ENCODE data around the gene HKDC1. TPM values are rescaled to one million over a fixed set of nuclear protein-coding genes. Genes with fewer than 3 reads are reported as not detected.

Gene HKDC1
- total and polyA plus RNA-seq, 4 experiments from 2014 or later = 3.5 to 8.1 (median 4.5) TPM

- H3K36me3 ChIP-seq (ENCODE audit: insufficient read depth, low read length) = no peaks in the 10 kb centered on the region
- no peaks in the 10 kb centered on the region for H3K27me3 ChIP-seq (ENCODE audit: insufficient read depth, low read length)
- Mint-ChIP-seq H3K4me1 (peaks cover 18 to 46% (median 33%) of the 10 kb centered on the region in 4 donors), H3K36me3 (no peaks in the 10 kb centered on the region), H3K9me3 (no peaks in the 10 kb centered on the region), H3K27me3 (no peaks in the 10 kb centered on the region), H3K27ac (peak overlapping the region; percentile 9 to 96 (median 78)), H3K4me3 (peak overlapping the region; percentile 41 to 88 (median 76))
- DNase-seq = peak; percentile 51 to 87 (median 54)
- no peaks in the 10 kb centered on the region for H3K9me3 ChIP-seq (ENCODE audit: control insufficient read depth in 1 of 2, low read length in 2 of 2)
- peak overlapping the region in 1 of 2 donors; percentile 42 for H3K4me3 ChIP-seq (ENCODE audit: low read length in 2 of 2)
- ChIA-PET POLR2A (ENCODE audit: partially characterized antibody) (interaction anchor here (0.8 to 2.9 kb wide), 8 partner anchors 9 to 135 kb away, joined by 3 to 12 read pairs (median 4); partner anchors contain the start of genes SRGN and SUPV3L1), CTCF (ENCODE audit: partially characterized antibody) (interaction anchor here (0.6 to 1.4 kb wide), 8 partner anchors 9 to 186 kb away, joined by 3 to 8 read pairs (median 3); no protein-coding TSS in a partner anchor)
- intact Hi-C loops (cut with micrococcal nuclease) = loop anchor here (1.0 kb wide), 5 partner anchors 10 to 217 kb away; partner anchors contain the start of genes SUPV3L1 and VPS26A
- H3K4me1 ChIP-seq (ENCODE audit: insufficient read depth, low read length) = peaks cover 45% of the 10 kb centered on the region
- peak overlapping the region; percentile 41 for H3K27ac ChIP-seq (ENCODE audit: low read depth, low read length)
Measured at GRCh38 chr10:69222157-69223027, 2.3 kb downstream of the HKDC1 start.

- peaks cover 51% of the 10 kb centered on the region for H3K4me1 ChIP-seq (ENCODE audit: insufficient read depth, low read length)
- H3K9me3 ChIP-seq (ENCODE audit: control insufficient read depth in 1 of 2, low read length in 2 of 2) = no peaks in the 10 kb centered on the region
- H3K4me3 ChIP-seq (ENCODE audit: low read length in 2 of 2) = peak overlapping the region in 1 of 2 donors; percentile 42
- POLR2A ChIA-PET (ENCODE audit: partially characterized antibody) = interaction anchor here (0.8 to 2.9 kb wide), 7 partner anchors 10 to 135 kb away, joined by 3 to 12 read pairs (median 4); partner anchors contain the start of genes SRGN and SUPV3L1
- Mint-ChIP-seq H3K9me3 (no peaks in the 10 kb centered on the region), H3K4me3 (peak overlapping the region in 7 of 8 donors; percentile 71 to 88 (median 77)), H3K4me1 (peaks cover 24 to 52% (median 38%) of the 10 kb centered on the region in 4 donors), H3K36me3 (no peaks in the 10 kb centered on the region), H3K27ac (peak overlapping the region in 6 of 7 donors; percentile 48 to 96 (median 80)), H3K27me3 (no peaks in the 10 kb centered on the region)
- CTCF ChIA-PET (ENCODE audit: partially characterized antibody) = interaction anchor here (0.6 to 1.4 kb wide), 7 partner anchors 8 to 39 kb away, joined by 3 to 8 read pairs (median 3); no protein-coding TSS in a partner anchor
- no peaks in the 10 kb centered on the region for H3K36me3 ChIP-seq (ENCODE audit: insufficient read depth, low read length)
- no peaks in the 10 kb centered on the region for H3K27me3 ChIP-seq (ENCODE audit: insufficient read depth, low read length)
- DNase-seq = no peak
- H3K27ac ChIP-seq (ENCODE audit: low read depth, low read length) = peak overlapping the region; percentile 41
- intact Hi-C loops (cut with micrococcal nuclease) = no loop called here
Measured at GRCh38 chr10:69223028-69223342, 2.9 kb downstream of the HKDC1 start.

- no peaks in the 10 kb centered on the region for H3K36me3 ChIP-seq (ENCODE audit: insufficient read depth, low read length)
- no peaks in the 10 kb centered on the region for H3K9me3 ChIP-seq (ENCODE audit: control insufficient read depth in 1 of 2, low read length in 2 of 2)
- no peaks in the 10 kb centered on the region for H3K9me3 Mint-ChIP-seq
- no peak overlapping the region for H3K27ac ChIP-seq (ENCODE audit: low read depth, low read length)
- intact Hi-C loops (cut with micrococcal nuclease) = no loop called here
- DNase-seq = no peak
- POLR2A ChIA-PET (ENCODE audit: partially characterized antibody) = interaction anchor here (1.0 to 3.0 kb wide), 3 partner anchors 10 to 20 kb away, joined by 3 to 13 read pairs (median 5); no protein-coding TSS in a partner anchor
- H3K4me1 ChIP-seq (ENCODE audit: insufficient read depth, low read length) = peaks cover 72% of the 10 kb centered on the region
- no peaks in the 10 kb centered on the region for H3K27me3 ChIP-seq (ENCODE audit: insufficient read depth, low read length)
- no peaks in the 10 kb centered on the region for H3K36me3 Mint-ChIP-seq
- peaks cover 41 to 72% (median 57%) of the 10 kb centered on the region in 4 donors for H3K4me1 Mint-ChIP-seq
- no peaks in the 10 kb centered on the region for H3K27me3 Mint-ChIP-seq
- no peak overlapping the region for H3K4me3 ChIP-seq (ENCODE audit: low read length in 2 of 2)
- CTCF ChIA-PET (ENCODE audit: partially characterized antibody) = interaction anchor here (1.1 to 3.7 kb wide), 5 partner anchors 7 to 21 kb away, joined by 3 to 19 read pairs (median 5); no protein-coding TSS in a partner anchor
- H3K27ac Mint-ChIP-seq = peak overlapping the region in 5 of 7 donors; percentile 47 to 91 (median 72)
- H3K4me3 Mint-ChIP-seq = peak overlapping the region in 6 of 8 donors; percentile 49 to 77 (median 69)
Measured at GRCh38 chr10:69224862-69225657, 4.9 kb downstream of the HKDC1 start.

GRCh38 chr10:69225681-69226080, 5.5 kb downstream of the HKDC1 start:
- no peaks in the 10 kb centered on the region for H3K36me3 Mint-ChIP-seq

GRCh38 chr10:69226919-69227450, 6.9 kb downstream of the HKDC1 start:
- Mint-ChIP-seq H3K36me3 (no peaks in the 10 kb centered on the region), H3K27me3 (no peaks in the 10 kb centered on the region), H3K9me3 (no peaks in the 10 kb centered on the region), H3K4me3 (no peak overlapping the region), H3K27ac (no peak overlapping the region), H3K4me1 (peaks cover 44 to 75% (median 57%) of the 10 kb centered on the region in 4 donors)
- intact Hi-C loops (cut with micrococcal nuclease) = no loop called here
- no peak for DNase-seq
- Histone ChIP-seq H3K36me3 (ENCODE audit: insufficient read depth, low read length) (no peaks in the 10 kb centered on the region), H3K4me3 (ENCODE audit: low read length in 2 of 2) (no peak overlapping the region), H3K9me3 (ENCODE audit: control insufficient read depth in 1 of 2, low read length in 2 of 2) (no peaks in the 10 kb centered on the region), H3K27ac (ENCODE audit: low read depth, low read length) (no peak overlapping the region), H3K27me3 (ENCODE audit: insufficient read depth, low read length) (no peaks in the 10 kb centered on the region), H3K4me1 (ENCODE audit: insufficient read depth, low read length) (peaks cover 73% of the 10 kb centered on the region)
- ChIA-PET CTCF (ENCODE audit: partially characterized antibody) (interaction anchor here (0.9 to 3.7 kb wide), 5 partner anchors 12 to 181 kb away, joined by 3 to 19 read pairs (median 3); no protein-coding TSS in a partner anchor), POLR2A (ENCODE audit: partially characterized antibody) (interaction anchor here (3.0 kb wide), 1 partner anchor 12 kb away, joined by 13 read pairs; no protein-coding TSS in a partner anchor)

More at GRCh38 chr10:69225681-69226080, 5.5 kb downstream of the HKDC1 start:
- peak overlapping the region in 2 of 8 donors; percentile 20 to 69 for H3K4me3 Mint-ChIP-seq
- H3K27ac Mint-ChIP-seq = peak overlapping the region in 2 of 7 donors; percentile 47 to 72
- H3K4me1 Mint-ChIP-seq = peaks cover 41 to 72% (median 57%) of the 10 kb centered on the region in 4 donors
- no peaks in the 10 kb centered on the region for H3K27me3 Mint-ChIP-seq
- Histone ChIP-seq H3K4me3 (ENCODE audit: low read length in 2 of 2) (no peak overlapping the region), H3K4me1 (ENCODE audit: insufficient read depth, low read length) (peaks cover 76% of the 10 kb centered on the region), H3K27ac (ENCODE audit: low read depth, low read length) (no peak overlapping the region), H3K9me3 (ENCODE audit: control insufficient read depth in 1 of 2, low read length in 2 of 2) (no peaks in the 10 kb centered on the region), H3K36me3 (ENCODE audit: insufficient read depth, low read length) (no peaks in the 10 kb centered on the region), H3K27me3 (ENCODE audit: insufficient read depth, low read length) (no peaks in the 10 kb centered on the region)
- POLR2A ChIA-PET (ENCODE audit: partially characterized antibody) = interaction anchor here (1.0 to 3.0 kb wide), 3 partner anchors 9 to 21 kb away, joined by 3 to 13 read pairs (median 5); no protein-coding TSS in a partner anchor
- intact Hi-C loops (cut with micrococcal nuclease) = no loop called here
- no peak for DNase-seq
- H3K9me3 Mint-ChIP-seq = no peaks in the 10 kb centered on the region
- CTCF ChIA-PET (ENCODE audit: partially characterized antibody) = interaction anchor here (1.1 to 3.7 kb wide), 5 partner anchors 8 to 183 kb away, joined by 3 to 19 read pairs (median 4); no protein-coding TSS in a partner anchor

GRCh38 chr10:69228151-69228550, 8.0 kb downstream of the HKDC1 start:
- Mint-ChIP-seq H3K36me3 (no peaks in the 10 kb centered on the region), H3K9me3 (no peaks in the 10 kb centered on the region), H3K4me1 (peaks cover 46 to 75% (median 58%) of the 10 kb centered on the region in 4 donors), H3K27me3 (no peaks in the 10 kb centered on the region), H3K4me3 (peak overlapping the region in 7 of 8 donors; percentile 21 to 92 (median 83)), H3K27ac (peak overlapping the region in 5 of 7 donors; percentile 29 to 92 (median 41))
- Histone ChIP-seq H3K36me3 (ENCODE audit: insufficient read depth, low read length) (no peaks in the 10 kb centered on the region), H3K4me3 (ENCODE audit: low read length in 2 of 2) (no peak overlapping the region), H3K27me3 (ENCODE audit: insufficient read depth, low read length) (no peaks in the 10 kb centered on the region), H3K4me1 (ENCODE audit: insufficient read depth, low read length) (peaks cover 72% of the 10 kb centered on the region), H3K27ac (ENCODE audit: low read depth, low read length) (no peak overlapping the region), H3K9me3 (ENCODE audit: control insufficient read depth in 1 of 2, low read length in 2 of 2) (no peaks in the 10 kb centered on the region)
- DNase-seq = no peak
- ChIA-PET CTCF (ENCODE audit: partially characterized antibody) (interaction anchor here (0.9 to 1.7 kb wide), 2 partner anchors 177 to 180 kb away, joined by 3 to 6 read pairs; no protein-coding TSS in a partner anchor), POLR2A (ENCODE audit: partially characterized antibody) (interaction anchor here (1.1 to 2.0 kb wide), 7 partner anchors 11 to 162 kb away, joined by 3 to 15 read pairs (median 7); partner anchors contain the start of gene SUPV3L1)
- intact Hi-C loops (cut with micrococcal nuclease) = no loop called here

Data from CD4-positive, alpha-beta memory T cell (primary cell).